NCI-H2081 (cell line): ENCODE data around the gene KCNN3.
"Not testable (repeated sequence)": the region's sequence is repeated elsewhere in the genome, so short reads cannot be mapped to it uniquely, and the experiment has no call there.

Source experiments
- DNase-seq, 2 experiments: peaks; one replicate each; lab custom pipeline; 2025; lab: John Stamatoyannopoulos, UW

KCNN3 gene

GRCh38 chr1:154698320-154699096 is 171.6 kb downstream of the KCNN3 start:
- DNase-seq, result no peak

DNA sequence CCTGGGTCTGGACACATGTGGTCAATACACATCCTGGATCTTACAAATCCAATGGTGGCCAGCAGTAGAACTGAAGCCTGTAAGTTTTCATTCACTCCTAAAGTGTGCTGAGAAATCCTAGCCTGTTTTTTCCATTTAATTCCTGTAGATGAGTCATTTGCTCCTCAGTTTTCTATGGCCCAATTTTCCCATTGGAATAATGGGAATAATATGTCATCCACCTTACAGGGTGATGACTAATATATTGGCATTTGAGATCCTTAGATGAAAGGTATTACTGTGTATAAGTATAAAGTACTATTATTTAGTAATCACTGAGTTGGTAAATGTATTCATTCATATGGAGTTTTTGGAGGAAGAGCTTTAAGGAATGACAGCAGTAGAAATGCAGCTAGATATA is 172.4 kb downstream of the KCNN3 start:
- DNase-seq, result no peak

DNA sequence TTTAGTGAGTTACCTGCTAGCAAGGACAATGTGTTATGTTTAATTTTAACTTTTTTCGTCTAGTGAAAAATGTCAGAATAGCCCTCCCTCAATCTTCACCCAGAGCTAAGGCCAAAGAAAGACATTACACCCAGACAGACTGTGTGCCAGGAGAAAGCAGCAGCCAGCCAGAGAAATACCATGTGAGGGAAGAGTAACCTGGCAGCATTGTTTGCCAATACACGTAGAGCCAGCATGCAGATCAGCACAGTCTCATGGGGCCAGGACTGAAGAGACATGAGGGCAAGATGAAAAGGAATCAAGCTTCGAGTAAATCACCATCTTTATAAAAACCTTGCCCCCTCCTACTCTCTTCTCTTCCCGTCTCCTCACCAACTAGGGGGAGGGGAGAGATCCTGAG is 173.6 kb downstream of the KCNN3 start:
- no peak for DNase-seq

- no peak for DNase-seq
These were observed 174.1 kb downstream of the KCNN3 start for GRCh38 chr1:154695985-154696384.

GRCh38 chr1:154694995-154695394 is 175.1 kb downstream of the KCNN3 start:
- no peak for DNase-seq

DNA sequence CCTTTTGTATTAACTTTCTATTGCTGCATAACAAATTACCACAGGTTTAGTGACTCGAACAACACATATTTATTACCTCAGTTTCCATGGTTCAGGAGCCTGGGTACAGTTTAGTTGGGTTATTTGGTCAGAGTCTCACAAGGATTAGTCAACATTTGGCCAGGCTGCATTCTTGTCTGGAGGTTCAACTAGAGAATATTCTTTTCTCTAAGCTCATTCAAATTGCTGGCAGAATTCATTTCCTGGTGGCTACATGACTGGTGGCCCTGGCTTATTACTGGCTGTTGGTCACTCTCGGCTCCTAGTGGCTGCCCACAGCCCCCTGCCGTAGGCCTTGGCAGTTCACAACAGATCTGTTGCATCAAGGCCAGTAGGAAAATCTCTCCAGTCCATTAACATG is 181.0 kb downstream of the KCNN3 start:
- DNase-seq, result no peak

GRCh38 chr1:154686507-154686906 is 183.6 kb downstream of the KCNN3 start:
- DNase-seq, result no peak

DNA sequence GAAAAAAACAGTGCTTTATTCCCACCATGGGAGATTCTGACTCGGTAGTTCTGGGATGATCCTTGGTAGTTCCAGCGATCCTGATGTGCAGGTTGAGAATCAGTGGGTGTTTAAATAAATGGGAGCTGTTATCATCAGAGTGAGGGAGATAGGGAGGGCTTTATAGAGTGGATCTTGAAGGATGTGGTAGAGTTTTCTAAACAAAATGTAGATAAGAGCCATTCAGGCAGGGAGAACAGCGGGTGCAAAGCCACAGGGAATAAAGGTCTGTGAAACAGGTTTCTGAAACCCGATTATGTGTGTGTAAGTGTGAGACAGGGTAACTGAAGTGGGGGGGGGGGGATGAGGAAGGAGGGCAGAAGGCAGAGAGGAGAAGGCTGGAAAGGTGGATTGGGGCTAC is 186.3 kb downstream of the KCNN3 start:
- no peak for DNase-seq

DNA sequence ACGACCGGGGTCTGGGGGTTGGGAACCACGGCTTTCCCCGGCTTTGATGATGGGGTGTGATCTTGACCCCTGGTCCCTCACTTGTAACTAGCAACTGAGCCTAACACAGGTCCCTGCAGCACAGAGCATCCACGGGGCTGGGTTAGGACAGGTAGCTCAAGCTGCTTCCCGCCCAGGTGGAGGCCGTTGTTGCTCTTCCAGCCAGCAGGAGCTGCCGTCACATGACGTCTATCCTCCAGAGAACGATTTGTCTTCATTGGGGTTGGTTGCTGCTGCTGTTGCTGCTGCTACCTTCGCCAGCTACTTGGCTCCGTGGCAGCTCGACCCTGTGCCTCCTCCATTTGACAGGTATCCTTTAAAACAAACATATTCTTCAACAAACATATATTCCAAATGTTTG is 187.8 kb downstream of the KCNN3 start:
- no peak for DNase-seq

DNA sequence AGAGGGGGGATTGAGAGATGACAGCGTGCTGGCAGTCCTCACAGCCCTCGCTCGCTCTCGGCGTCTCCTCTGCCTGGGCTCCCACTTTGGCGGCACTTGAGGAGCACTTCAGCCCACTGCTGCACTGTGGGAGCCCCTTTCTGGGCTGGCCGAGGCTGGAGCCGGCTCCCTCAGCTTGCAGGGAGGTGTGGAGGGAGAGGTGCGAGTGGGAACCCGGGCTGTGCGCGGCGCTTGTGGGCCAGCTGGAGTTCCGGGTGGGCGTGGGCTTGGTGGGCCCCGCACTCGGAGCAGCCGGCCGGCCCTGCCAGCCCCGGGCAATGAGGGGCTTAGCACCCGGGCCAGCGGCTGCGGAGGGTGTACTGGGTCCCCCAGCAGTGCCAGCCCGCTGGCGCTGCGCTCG is 192.2 kb downstream of the KCNN3 start:
- DNase-seq, result not testable (repeated sequence)

DNA sequence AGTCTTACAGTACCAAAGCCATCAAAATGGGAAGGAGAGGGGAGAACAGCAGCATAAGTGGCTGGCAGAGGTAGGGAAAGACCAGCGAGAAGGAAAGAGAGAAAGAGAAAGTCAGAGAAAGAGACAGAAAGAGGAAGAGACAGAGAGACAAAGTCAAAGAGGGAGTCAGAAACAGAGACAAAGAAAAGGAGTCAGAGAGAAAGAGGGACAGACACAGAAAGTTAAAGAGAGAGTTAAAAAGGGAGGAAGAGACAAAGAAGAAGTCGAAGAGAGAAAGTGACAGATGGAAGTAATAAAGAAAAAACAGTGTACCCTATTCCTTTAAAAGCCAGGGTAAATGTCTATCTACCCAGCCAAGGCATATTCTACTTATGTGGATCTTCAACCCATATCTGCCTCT is 193.2 kb downstream of the KCNN3 start:
- not testable (repeated sequence) for DNase-seq

GRCh38 chr1:154674456-154674855 is 195.6 kb downstream of the KCNN3 start:
- not testable (repeated sequence) for DNase-seq

- DNase-seq, result not testable (repeated sequence)
These were observed 197.8 kb downstream of the KCNN3 start for GRCh38 chr1:154672245-154672644.

DNA sequence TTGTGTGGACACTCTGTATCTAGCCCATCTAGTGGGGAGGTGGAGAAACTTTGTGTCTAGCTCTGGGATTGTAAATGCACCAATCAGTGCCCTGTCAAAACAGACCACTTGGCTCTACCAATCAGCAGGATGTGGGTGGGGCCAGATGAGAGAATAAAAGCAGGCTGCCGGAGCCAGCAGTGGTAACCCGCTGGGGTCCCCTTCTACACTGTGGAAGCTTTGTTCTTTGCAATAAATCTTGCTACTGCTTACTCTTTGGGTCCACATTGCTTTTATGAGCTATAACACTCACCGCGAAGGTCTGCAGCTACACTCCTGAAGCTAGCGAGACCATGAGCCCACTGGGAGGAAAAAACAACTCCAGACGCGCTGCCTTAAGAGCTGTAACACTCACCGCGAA is 198.7 kb downstream of the KCNN3 start:
- not testable (repeated sequence) for DNase-seq

- not testable (repeated sequence) for DNase-seq
These were observed 199.5 kb downstream of the KCNN3 start for GRCh38 chr1:154670310-154671270.

GRCh38 chr1:154669464-154670282 is 200.4 kb downstream of the KCNN3 start:
- DNase-seq, result peak; percentile 82 to 83

GRCh38 chr1:154666051-154666790 is 203.9 kb downstream of the KCNN3 start:
- DNase-seq, result no peak

GRCh38 chr1:154664331-154665002 is 205.6 kb downstream of the KCNN3 start:
- no peak for DNase-seq

DNA sequence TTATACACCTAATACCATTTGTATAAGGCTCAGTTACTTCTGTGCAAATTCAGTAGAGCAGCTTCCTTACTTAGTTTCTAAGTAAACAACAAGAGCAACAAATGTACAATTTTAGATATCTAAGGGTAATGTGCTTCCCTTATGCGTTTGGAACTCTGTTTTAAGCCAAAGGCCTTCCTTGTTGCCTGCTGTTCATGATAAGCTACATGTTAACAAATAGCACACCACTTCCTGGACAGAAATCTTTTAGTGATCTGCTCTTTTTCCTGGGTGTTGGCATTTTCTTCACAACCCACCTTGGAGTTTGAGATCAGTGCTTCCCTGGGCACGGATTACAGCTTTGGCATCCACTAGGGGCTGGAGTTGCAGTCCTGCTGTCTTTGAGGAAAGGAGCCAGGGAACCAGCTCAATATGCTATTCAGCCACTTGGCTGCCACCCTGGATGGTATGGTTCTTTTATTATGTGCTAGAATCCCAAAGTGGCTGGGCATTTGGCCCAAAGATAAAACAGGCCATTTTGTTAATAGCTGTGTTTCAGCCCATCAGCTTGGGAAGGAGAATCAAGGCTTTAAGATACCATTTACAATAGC is 206.5 kb downstream of the KCNN3 start:
- DNase-seq, result peak in 1 of 2 experiments; percentile 21

- DNase-seq, result no peak
These were observed 209.0 kb downstream of the KCNN3 start for GRCh38 chr1:154661110-154661509.
